Renal cortical epithelial cell (primary cell): ENCODE measurements around the gene GAK. TPM values are rescaled to one million over a fixed set of nuclear protein-coding genes. Genes with fewer than 3 reads are reported as not detected.

Source experiments
- DNase-seq: peaks from one replicate; pipeline ENCODE4 v3.0.0-alpha.2; 2011; ENCODE audit warnings: low read depth
- total RNA-seq: library from RNA; depleted of rRNA; stranded (reverse); fragments of >200 nt; gene quantifications from 2 replicates; pipeline ENCODE4 v1.2.3, GENCODE V29; 2014

Gene GAK
- total RNA-seq, 1 donor from 2014 or later = 78.6 TPM

GRCh38 chr4:830601-831482 lies 101.3 kb downstream of the GAK start:
- DNase-seq = no peak

GRCh38 chr4:829761-830600 lies 102.1 kb downstream of the GAK start:
- no peak for DNase-seq

GRCh38 chr4:829291-829690 lies 102.8 kb downstream of the GAK start:
- DNase-seq = no peak

GRCh38 chr4:828641-829271 lies 103.4 kb downstream of the GAK start:
- no peak for DNase-seq

GRCh38 chr4:827209-828081 lies 104.7 kb downstream of the GAK start:
- no peak for DNase-seq

- no peak for DNase-seq
Measured at GRCh38 chr4:826508-827208, 105.5 kb downstream of the GAK start.

- no peak for DNase-seq
Measured at GRCh38 chr4:825971-826330, 106.2 kb downstream of the GAK start, which contains the start of gene CPLX1. TSS of gene CPLX1 (minus strand) at chr4:826129. CDS start at chr4:824522, 1,607 bp downstream.

GRCh38 chr4:825063-825970 lies 106.8 kb downstream of the GAK start:
- DNase-seq = no peak

- DNase-seq = no peak
Measured at GRCh38 chr4:824461-825062, 107.6 kb downstream of the GAK start.

- DNase-seq = no peak
Measured at GRCh38 chr4:823761-824460, 108.2 kb downstream of the GAK start.

- DNase-seq = no peak
Measured at GRCh38 chr4:823176-823760, 108.8 kb downstream of the GAK start.

GRCh38 chr4:822361-823175 lies 109.5 kb downstream of the GAK start:
- no peak for DNase-seq

- no peak for DNase-seq
Measured at GRCh38 chr4:821631-822030, 110.5 kb downstream of the GAK start.

GRCh38 chr4:821181-821591 lies 110.9 kb downstream of the GAK start:
- no peak for DNase-seq

GRCh38 chr4:820230-821172 lies 111.6 kb downstream of the GAK start:
- no peak for DNase-seq
